ENCODE data around the gene SLC15A3.

GRCh38 chr11:60981515-60981914, 29.5 kb upstream of the SLC15A3 start:
- TF ChIP-seq POLR2A (IDR thresholded peaks at IDR 0.05) (no peak), CTCF (IDR thresholded peaks at IDR 0.05) (no peak), EP300 (IDR thresholded peaks at IDR 0.05) (no peak)
